HepG2 (cell line): ENCODE results near the gene CUL2.

Source experiments
- CTCF ChIP-seq: sonication (generic); formaldehyde crosslinking; IDR thresholded peaks from 2 replicates; pipeline ENCODE4 v1.5.0; 2020; ENCODE audit warnings: mild to moderate bottlenecking, missing genetic modification reagents, moderate library complexity
- TCF7 ChIP-seq: sonication (generic); IDR thresholded peaks from 2 replicates; pipeline ENCODE4 v1.6.1; 2016; ENCODE audit warnings: antibody characterized with exemption, low read depth
- ZNF543 ChIP-seq: sonication (generic); formaldehyde crosslinking; IDR thresholded peaks from 2 replicates; pipeline ENCODE4 v1.4.0; 2020; ENCODE audit warnings: mild to moderate bottlenecking, missing genetic modification reagents

- TF ChIP-seq ZNF543 (no peak), CTCF (CRISPR knock-in tag) (no peak), TCF7 (no peak)
These were observed 105.0 kb downstream of the CUL2 start for GRCh38 chr10:34985146-34985545.
